Fibroblast of skin of back (primary cell): ENCODE measurements around the gene ISCA1.

Experiments
- DNase-seq: peaks from one replicate; pipeline ENCODE4 v3.0.0-alpha.2; 2013

Gene ISCA1

DNA sequence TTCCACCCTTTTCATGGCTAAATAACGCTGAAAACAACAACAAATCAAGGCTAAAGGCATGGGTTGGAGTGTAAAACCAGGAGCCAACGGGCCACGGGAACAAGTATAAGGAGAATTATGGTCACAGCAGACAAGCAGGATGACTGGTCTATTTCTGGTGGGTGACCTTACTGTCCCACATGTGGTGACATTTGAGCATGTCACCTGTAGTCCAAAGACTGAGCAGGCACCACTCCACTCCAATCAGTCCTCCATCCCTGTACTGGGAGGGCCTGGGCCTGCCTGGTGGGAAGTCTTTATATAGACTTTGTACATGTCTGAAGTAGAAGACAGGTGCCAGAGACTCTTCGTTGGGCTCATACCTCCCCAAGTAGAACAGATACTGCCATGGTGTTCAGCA lies 59.7 kb downstream of the ISCA1 start:
- DNase-seq = no peak

DNA sequence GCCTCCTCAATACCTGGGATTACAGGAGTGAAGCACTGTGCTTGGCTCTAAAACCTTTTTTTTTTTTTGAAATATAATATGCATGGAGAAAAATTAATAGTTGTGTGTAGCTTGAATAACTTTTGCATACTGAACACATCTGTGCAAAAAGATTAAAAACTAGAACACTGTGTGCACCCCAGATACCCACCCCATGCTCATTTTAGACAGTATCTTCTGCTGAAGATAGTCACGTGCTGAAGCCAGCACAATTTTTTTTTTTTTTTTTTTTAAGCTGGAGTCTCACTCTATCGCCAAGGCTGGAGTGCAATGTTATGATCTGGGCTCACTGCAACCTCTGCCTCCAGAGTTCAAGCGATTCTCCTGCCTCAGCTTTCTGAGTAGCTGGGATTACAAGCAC lies 62.7 kb downstream of the ISCA1 start:
- DNase-seq = no peak

DNA sequence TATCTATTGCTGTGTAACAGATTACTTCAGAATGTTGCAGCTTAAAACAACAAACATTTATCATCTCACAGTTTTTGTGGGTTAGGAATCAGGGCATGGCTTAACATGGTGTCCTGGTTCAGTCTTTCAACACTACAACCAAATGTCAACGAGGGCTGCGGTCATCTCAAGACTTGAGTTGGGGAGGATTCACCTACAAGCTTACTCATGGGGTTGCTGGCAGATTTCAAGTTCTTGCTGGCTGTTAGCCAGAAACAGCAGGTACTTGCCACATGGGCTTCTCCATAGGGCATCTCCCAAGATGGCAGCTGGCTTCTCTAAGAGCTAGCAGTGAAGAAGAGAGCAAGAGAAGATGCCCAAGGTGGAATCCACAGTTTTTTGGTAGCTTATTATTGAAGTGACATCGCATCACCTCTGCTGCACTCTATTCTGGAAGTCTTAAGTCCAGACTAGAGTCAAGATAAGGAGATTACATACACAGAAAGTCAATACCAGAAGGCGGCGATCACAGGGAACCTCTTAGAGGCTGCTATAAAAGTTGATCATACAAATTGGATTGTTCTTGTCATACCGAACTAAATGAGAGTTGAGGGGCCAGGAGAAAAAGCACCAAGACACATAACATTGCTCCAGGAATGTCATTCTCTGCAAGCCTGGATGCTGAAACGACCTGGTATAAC lies 65.1 kb downstream of the ISCA1 start:
- no peak for DNase-seq
